SK-N-MC (cell line): ENCODE results near the gene HJURP.

Experiments used
- DNase-seq: peaks from one replicate; pipeline ENCODE4 v3.0.0-alpha.2; 2011; ENCODE audit warnings: low read depth, low spot score
- H3K27ac ChIP-seq: fragments of 200-600 bp; sonication (generic); 2 replicates; pipeline ENCODE4 v1.5.1; 2016; ENCODE audit warnings: mixed run types
- H3K36me3 ChIP-seq: fragments of 200-600 bp; sonication (generic); 2 replicates; pipeline ENCODE4 v1.6.1; 2017; ENCODE audit warnings: antibody characterized with exemption, low read length, mixed read lengths; ENCODE audit not compliant: insufficient read depth
- H3K4me3 ChIP-seq: fragments of 200-600 bp; sonication (generic); 2 replicates; pipeline ENCODE4 v1.5.1; 2016
- H3K9ac ChIP-seq: fragments of 200-600 bp; sonication (generic); 2 replicates; pipeline ENCODE4 v1.8.0; 2017; ENCODE audit warnings: mixed run types, mixed read lengths; ENCODE audit not compliant: insufficient read length
- H3K9me3 ChIP-seq: fragments of 200-600 bp; sonication (generic); 2 replicates; pipeline ENCODE4 v1.6.1; 2017; ENCODE audit warnings: low read depth, mild to moderate bottlenecking, antibody characterized with exemption, low read length, moderate library complexity, mixed read lengths
- EZH2 ChIP-seq: fragments of 200-600 bp; sonication (generic); IDR thresholded peaks from one replicate; pipeline ENCODE4 v1.6.1; 2017; ENCODE audit warnings: antibody characterized with exemption
- FOXP2 ChIP-seq: optimal IDR thresholded peaks from 2 replicates; pipeline ENCODE3; 2011; ENCODE audit warnings: mild to moderate bottlenecking, moderate library complexity; ENCODE audit not compliant: insufficient read depth; ENCODE audit errors: extremely low read length, control extremely low read depth
- POLR2AphosphoS5 ChIP-seq: IDR thresholded peaks from 2 replicates; pipeline ENCODE4 v1.6.1; 2012; ENCODE audit warnings: mild to moderate bottlenecking, low read depth, low read length, borderline replicate concordance

Gene HJURP

GRCh38 chr2:233837694-233838229 is 16.6 kb downstream of the HJURP start:
- no peaks in the 10 kb centered on the region for H3K9me3 ChIP-seq
- DNase-seq: no peak
- no peak overlapping the region for H3K9ac ChIP-seq
- TF ChIP-seq EZH2: no peak
- no peak for TF ChIP-seq FOXP2
- no peak for TF ChIP-seq POLR2AphosphoS5
- H3K4me3 ChIP-seq: no peak overlapping the region
- peak overlapping the region; percentile 56 for H3K27ac ChIP-seq
- peaks cover 91% of the 10 kb centered on the region for H3K36me3 ChIP-seq

GRCh38 chr2:233836359-233836758 is 18.0 kb downstream of the HJURP start:
- H3K9ac ChIP-seq: no peak overlapping the region
- no peaks in the 10 kb centered on the region for H3K9me3 ChIP-seq
- no peak for TF ChIP-seq EZH2
- TF ChIP-seq FOXP2: no peak
- TF ChIP-seq POLR2AphosphoS5: no peak
- H3K36me3 ChIP-seq: peaks cover 77% of the 10 kb centered on the region
- H3K27ac ChIP-seq: no peak overlapping the region
- DNase-seq: no peak
- H3K4me3 ChIP-seq: no peak overlapping the region

- no peaks in the 10 kb centered on the region for H3K9me3 ChIP-seq
- H3K36me3 ChIP-seq: peaks cover 68% of the 10 kb centered on the region
These were observed 18.8 kb downstream of the HJURP start for GRCh38 chr2:233835230-233836186.

GRCh38 chr2:233833345-233833744 is 21.0 kb downstream of the HJURP start:
- Histone ChIP-seq H3K36me3 (peaks cover 46% of the 10 kb centered on the region), H3K4me3 (no peak overlapping the region), H3K9ac (no peak overlapping the region), H3K9me3 (no peaks in the 10 kb centered on the region), H3K27ac (peak overlapping the region; percentile 87)
- TF ChIP-seq POLR2AphosphoS5 (no peak; the same call in none of the 2 replicates), FOXP2 (no peak), EZH2 (no peak)
- DNase-seq: no peak

More at GRCh38 chr2:233835230-233836186, 18.8 kb downstream of the HJURP start:
- Histone ChIP-seq H3K4me3 (no peak overlapping the region), H3K27ac (peak overlapping the region; percentile 75; the same call in 1 of the 2 replicates), H3K9ac (no peak overlapping the region)
- DNase-seq: no peak
- TF ChIP-seq FOXP2 (no peak), POLR2AphosphoS5 (no peak; the same call in 1 of the 2 replicates), EZH2 (no peak)

GRCh38 chr2:233832869-233833311 is 21.4 kb downstream of the HJURP start:
- Histone ChIP-seq H3K36me3 (peaks cover 42% of the 10 kb centered on the region), H3K9ac (no peak overlapping the region), H3K9me3 (no peaks in the 10 kb centered on the region), H3K4me3 (no peak overlapping the region), H3K27ac (peak overlapping the region; percentile 87)
- DNase-seq: peak; percentile 32
- TF ChIP-seq EZH2 (no peak), FOXP2 (no peak), POLR2AphosphoS5 (peak; percentile 14; the same call in 1 of the 2 replicates)

GRCh38 chr2:233832414-233832813 is 21.9 kb downstream of the HJURP start:
- Histone ChIP-seq H3K4me3 (no peak overlapping the region), H3K36me3 (peaks cover 37% of the 10 kb centered on the region), H3K9me3 (no peaks in the 10 kb centered on the region), H3K27ac (peak overlapping the region; percentile 87), H3K9ac (no peak overlapping the region)
- TF ChIP-seq FOXP2: no peak
- no peak for TF ChIP-seq EZH2
- TF ChIP-seq POLR2AphosphoS5: no peak
- no peak for DNase-seq

GRCh38 chr2:233831861-233832260 is 22.5 kb downstream of the HJURP start:
- H3K9me3 ChIP-seq: no peaks in the 10 kb centered on the region
- peaks cover 32% of the 10 kb centered on the region for H3K36me3 ChIP-seq
- DNase-seq: no peak
- no peak overlapping the region for H3K9ac ChIP-seq
- no peak overlapping the region for H3K4me3 ChIP-seq
- H3K27ac ChIP-seq: peak overlapping the region; percentile 87
- TF ChIP-seq FOXP2: no peak
- no peak for TF ChIP-seq EZH2
- TF ChIP-seq POLR2AphosphoS5: no peak

GRCh38 chr2:233831011-233831721 is 23.2 kb downstream of the HJURP start:
- no peak overlapping the region for H3K4me3 ChIP-seq
- no peak overlapping the region for H3K9ac ChIP-seq
- DNase-seq: no peak
- peaks cover 25% of the 10 kb centered on the region for H3K36me3 ChIP-seq
- no peaks in the 10 kb centered on the region for H3K9me3 ChIP-seq
- TF ChIP-seq EZH2 (no peak), POLR2AphosphoS5 (no peak), FOXP2 (no peak)
- H3K27ac ChIP-seq: peak overlapping the region; percentile 48; the same call in 1 of the 2 replicates
